ENCODE results near the gene MGAT5.

The MGAT5 gene

GRCh38 chr2:134344954-134345697 lies 91.3 kb downstream of the MGAT5 start:
- DNase-seq: no peak

GRCh38 chr2:134346141-134346540 lies 92.3 kb downstream of the MGAT5 start:
- DNase-seq: no peak

- DNase-seq: no peak
Measured at GRCh38 chr2:134347756-134348155, 93.9 kb downstream of the MGAT5 start.

DNA sequence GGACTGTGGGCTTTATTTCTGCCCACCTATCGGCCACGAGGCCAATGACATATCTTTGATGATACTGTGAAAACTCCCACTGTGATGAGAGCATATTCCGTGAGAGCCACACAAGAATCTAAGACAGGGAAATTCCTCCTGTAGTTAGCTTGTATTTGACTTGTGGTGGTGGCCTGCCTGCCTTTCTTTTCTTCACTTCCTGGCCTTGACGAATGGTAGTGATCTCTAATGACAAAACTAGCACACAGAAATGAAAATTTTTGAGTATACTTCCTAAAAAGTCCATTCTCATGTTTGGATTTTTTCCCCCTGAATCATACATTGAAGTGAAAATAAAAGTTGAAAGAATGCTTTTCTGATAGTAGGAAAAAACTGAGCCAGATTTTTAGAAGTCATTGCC lies 94.4 kb downstream of the MGAT5 start:
- no peak for DNase-seq

DNA sequence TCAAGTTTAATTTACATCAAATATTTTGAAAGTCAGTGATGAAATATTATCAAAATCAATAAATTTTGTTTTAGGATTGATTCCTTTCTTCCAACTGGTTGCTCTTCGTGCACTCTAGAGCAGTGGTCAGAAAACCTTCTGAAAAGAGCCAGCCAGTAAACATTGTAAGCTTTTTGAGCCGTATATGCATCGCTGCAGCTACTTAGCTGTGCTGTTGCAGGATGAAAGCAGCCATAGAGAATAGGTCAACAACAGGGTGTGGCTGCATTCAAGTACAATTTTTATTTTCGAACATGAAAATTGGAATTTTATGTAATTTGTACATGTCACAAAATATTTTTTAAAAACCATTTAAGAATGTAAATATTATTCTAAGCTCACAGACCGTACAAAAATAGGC lies 94.9 kb downstream of the MGAT5 start:
- no peak for DNase-seq

- DNase-seq: no peak
Measured at GRCh38 chr2:134351016-134351415, 97.1 kb downstream of the MGAT5 start.

DNA sequence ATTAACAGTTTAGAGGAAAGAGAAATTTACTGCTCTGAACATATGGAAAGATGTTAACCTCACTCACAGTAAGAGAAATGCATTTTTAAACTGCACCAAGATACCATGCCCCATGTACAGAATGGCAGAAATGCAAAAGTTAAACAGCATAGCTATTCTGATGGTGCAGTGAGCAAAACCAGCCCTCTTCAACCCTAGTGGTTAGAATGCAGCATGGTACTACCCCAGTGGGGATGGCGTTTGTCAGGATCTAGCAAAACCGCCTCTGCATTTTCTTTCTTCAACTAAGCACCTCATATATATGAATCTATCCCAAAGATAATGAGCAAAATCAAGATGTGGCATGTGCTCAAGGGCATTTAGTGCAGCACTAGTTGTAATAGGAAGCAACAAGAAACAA lies 98.0 kb downstream of the MGAT5 start:
- DNase-seq: no peak

DNA sequence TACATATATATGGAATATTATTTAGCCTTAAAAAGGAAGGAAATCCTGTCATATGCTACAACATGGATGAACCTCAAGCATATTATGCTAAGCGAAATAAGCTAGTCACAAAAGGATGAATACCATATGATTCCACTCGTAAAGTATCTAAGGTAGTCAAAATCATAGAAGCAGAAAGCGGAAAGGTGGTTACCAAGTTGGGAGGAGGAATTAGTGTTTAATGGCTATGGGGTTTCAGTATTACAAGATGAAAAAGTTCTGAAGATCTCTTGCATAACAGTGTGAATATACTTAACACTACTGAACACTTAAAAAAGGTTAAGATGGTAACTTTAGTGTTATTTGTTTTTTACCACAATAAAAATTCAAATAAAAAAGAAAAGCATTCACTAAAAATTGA lies 99.0 kb downstream of the MGAT5 start:
- no peak for DNase-seq

GRCh38 chr2:134354611-134355010 lies 100.7 kb downstream of the MGAT5 start:
- DNase-seq: no peak

- DNase-seq: no peak
Measured at GRCh38 chr2:134357814-134358213, 103.9 kb downstream of the MGAT5 start.

GRCh38 chr2:134359367-134360081 lies 105.7 kb downstream of the MGAT5 start:
- DNase-seq: no peak

DNA sequence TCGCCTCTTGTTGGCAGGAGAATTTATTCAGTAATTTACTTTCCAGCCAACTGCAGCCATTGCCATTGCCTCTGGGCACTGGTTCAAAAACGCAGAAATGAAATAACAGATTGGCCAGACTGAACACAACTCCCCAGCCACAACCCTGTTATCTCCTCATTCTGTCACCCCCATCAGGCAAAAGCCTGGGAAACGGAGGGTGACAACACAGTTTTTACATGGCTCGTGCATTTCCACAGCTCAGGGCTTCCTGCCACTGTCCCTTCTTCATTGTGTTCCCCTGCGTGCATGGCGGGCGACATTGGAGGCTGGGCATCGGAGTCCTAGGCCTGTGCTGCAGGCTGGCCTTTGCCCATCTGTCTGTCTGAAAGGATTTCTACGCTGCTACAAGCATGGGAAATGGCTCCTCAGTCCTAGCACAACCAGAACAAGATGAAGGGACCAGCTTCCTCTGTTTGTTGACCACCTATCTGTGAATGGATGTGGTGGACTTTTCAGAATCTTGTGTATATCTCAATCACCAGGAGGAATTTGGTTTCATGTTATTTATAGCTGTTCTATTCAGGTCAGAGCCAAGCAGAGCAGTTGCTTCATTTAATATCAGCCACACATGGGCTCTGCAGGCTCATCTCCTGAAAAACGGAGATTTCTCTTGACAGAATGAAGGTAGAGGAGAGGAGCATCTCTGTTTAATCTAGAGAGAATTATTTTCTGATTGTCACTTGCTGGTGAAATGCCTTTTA lies 107.0 kb downstream of the MGAT5 start:
- DNase-seq: no peak

DNA sequence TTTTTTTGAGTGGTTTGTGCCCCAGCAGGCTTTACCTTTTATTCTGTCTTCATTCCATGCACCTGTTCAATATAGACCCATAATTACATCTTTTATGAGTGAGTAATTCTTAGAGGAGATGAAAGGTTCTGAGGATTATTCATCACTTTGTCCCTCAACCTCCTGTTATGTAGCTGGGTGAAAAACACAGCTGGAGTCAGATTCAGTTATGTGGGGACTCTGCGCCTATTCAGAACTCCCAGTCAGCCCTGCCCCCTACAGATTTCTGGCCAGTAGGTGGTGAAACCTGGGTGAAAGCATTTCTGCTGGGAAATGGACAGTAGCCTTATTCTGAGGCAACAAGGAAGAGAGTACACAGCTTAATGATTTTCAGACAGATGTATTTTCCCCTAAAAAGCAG lies 107.8 kb downstream of the MGAT5 start:
- DNase-seq: no peak

DNA sequence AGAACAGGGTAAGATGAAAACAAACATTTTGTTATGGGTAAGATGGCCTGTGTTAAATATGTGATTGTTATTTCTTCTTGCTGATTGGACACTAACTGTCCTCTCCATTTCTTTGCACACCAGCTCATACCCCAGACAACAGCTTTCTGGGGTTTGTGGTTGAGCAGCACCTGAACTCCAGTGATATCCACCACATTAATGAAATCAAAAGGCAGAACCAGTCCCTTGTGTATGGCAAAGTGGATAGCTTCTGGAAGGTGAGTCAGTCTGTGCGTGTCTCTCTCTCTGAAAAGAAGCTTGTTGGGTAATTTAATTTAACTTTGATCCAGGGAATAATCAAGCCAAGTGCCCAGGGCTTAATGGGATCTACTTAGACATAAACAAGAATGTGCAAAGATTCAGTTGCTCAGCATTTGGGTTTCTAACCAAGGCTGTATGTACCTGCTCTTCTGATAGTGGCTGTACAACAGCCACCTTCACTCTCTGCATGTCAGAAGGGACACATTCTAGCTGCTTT lies 108.3 kb downstream of the MGAT5 start:
- no peak for DNase-seq

GRCh38 chr2:134362740-134363139 lies 108.9 kb downstream of the MGAT5 start:
- no peak for DNase-seq

DNA sequence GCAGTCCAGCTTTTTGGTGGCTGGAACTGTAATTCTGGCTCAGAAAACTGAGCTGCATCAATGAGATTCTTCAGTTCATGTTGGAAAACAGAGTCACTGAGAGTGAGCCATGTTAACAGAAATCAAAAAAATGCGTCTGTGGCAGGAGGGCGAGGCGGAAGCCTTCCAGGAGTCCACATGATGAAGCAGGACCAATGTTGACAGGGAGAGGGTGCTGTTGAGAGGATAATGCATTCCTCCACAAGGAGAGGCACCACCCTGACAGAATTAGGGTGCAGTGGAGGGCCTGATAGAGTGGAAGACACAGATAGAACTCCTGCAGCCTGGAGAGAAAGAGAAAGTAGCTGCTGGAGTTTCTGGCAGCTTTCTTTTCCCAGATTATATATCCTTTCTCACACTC lies 111.5 kb downstream of the MGAT5 start:
- DNase-seq: no peak

- no peak for DNase-seq
Measured at GRCh38 chr2:134366359-134366758, 112.5 kb downstream of the MGAT5 start.

GRCh38 chr2:134367213-134367612 lies 113.3 kb downstream of the MGAT5 start:
- DNase-seq: no peak

DNA sequence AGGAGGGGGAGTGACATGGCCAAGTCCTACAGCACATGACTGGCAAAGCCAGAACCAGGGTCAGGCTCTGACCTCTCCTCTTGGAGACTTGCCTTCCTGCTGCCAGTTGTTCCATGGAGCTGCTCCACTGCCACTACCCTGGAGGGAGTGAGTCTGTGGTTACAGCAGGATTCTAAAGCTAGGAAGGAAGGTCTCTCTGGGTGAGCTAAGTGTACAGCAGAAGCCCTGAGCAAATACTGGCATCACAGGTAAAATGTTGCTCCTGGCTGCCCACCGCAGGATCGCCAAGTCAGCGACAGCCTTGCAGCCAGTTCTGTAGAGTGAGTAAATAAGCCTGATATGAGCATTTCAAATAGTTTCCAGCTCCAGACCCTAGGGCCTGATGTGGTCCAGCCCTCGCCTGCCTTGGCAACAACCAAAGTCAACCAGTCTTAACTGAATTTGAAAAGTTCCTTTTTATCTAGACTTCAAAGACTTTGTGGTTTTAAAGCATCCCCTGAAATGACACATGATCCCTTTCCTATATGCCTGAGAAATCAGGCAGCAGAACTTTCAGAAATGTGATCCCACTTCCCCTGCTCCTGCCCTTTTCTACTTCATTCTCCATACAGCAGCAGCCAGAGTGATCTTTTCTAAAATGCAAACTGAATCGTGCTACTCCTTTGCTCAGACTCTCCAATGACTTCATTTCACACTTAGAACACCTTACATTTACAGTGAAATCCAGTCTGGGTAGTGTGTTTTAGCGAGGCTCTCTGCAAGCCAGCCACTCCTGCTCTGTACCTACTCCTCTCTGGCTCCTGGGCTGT lies 114.3 kb downstream of the MGAT5 start:
- DNase-seq: no peak

GRCh38 chr2:134369220-134369902 lies 115.5 kb downstream of the MGAT5 start:
- no peak for DNase-seq

DNA sequence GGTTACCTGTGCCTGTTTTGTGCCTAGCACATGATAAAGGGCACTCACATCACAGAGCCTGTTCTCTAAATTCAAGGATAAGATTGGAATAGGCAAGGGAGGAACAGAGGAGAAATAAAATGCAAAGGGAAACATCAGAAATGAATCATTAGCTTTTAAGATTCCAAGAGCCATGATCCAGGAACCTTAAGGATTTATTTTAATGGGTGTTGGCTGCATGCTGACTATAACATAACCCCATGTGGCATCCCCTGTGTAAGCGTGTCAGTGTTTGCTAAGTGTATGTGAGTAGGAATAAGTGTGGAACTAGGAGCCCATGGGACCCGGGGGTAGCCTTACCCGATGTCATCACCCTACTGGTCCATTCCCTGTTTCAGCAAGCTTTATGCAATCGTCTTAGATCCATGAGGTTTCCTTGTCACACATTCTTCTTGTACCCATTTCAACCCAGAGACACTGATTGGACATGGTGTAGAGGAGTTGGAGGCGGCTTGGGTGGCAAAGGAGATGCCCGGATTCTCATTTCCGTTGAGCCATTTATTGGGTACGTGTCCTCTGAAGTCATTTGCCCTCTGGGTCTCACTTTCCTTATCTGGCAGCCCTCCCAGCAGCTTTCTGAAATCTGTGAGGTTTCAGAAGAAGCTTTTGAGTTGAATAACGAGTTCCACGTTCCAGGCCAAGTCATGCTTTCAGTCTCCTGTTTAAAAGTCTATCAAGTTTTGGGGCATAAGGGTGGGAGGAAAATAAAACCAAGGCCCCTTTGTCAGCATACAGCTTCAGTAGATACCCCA lies 117.0 kb downstream of the MGAT5 start:
- no peak for DNase-seq

All from suppressor macrophage treated with lipopolysaccharide for 4 hours (primary cell).